SKM-1 treated with dmso at 0.1 percent for 144 hours (cell line): Measurements from ENCODE around the gene LUC7L.
"Not testable (repeated sequence)": the region's sequence is repeated elsewhere in the genome, so short reads cannot be mapped to it uniquely, and the experiment has no call there.

Experiments
- DNase-seq: peaks from one replicate; lab custom pipeline; 2025; ENCODE audit not compliant: unreplicated experiment; lab: John Stamatoyannopoulos, UW

The LUC7L gene

DNA sequence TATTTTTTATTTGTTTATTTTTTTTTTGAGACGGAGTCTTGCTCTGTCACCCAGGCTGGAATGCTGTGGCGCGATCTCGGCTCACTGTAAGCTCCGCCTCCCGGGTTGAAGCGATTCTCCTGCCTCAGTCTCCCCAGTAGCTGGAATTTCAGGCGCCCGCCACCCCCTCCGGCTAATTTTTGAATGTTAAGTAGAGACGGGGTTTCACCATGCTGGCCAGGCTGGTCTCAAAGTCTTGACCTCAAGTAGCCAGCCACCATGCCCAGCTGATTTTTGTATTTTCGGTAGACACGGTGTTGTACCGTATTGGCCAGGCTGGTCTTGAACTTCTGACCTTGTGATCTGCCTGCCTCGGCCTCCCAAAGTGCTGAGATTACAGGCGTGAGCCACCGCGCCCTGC, 1.1 kb upstream of the LUC7L start:
- not testable (repeated sequence) for DNase-seq

DNA sequence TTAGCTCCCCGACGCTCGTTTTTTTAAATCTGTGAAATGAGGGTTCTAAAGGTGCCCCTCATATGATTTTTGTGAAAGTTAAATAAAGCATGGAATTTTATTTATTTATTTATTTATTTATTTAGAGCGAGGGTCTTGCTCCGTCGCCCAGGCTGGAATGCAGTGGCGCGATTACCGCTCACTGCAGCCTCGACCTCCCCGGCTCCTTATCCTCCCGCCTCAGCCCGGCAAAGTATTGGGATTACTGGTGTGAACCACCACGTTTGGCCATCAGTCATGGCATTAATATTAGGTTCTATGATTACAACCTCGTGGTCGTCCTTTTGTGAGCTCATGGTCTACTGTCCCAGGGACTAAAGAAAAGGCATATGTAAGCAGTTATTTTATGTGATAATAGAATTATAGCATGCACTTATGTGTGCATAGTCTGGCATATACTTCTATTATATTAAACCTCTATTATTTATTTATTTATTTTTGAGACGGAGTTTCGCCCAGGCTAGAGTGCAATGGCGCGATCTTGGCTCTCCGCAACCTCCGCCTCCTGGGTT, 557 bp upstream of the LUC7L start:
- no peak for DNase-seq

DNA sequence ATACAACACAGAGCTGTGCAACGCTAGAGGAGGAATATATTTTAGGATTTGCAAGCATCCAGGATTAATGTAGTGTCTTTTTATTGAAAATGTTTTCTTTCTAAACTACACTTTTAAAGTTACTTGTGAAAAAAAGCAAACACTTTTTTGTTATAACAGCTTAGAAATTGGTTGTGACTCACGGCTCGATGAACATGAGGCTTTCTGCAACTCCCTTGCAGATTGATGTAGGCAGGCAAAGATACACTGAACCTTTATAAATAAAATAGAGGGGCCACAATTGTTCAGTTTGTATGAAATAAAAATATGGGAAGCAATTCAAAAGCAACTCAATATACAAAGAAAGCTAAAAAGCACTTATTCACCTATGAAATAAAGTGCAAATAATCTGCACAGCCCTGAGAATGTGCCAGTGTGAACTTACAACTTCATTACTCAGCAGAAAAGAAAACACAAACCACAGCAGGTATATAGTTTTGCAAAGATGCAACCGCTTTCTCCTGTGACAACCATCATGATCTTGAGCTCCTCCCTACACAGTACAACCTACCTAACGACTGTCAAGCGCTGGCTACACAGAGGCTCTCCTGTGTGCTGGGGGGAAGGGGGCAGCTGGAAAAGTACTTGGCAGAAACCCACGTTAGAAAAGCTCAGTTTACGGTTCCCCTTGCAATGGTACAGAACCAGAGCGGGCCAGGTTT, 948 bp downstream of the LUC7L start:
- no peak for DNase-seq

DNA sequence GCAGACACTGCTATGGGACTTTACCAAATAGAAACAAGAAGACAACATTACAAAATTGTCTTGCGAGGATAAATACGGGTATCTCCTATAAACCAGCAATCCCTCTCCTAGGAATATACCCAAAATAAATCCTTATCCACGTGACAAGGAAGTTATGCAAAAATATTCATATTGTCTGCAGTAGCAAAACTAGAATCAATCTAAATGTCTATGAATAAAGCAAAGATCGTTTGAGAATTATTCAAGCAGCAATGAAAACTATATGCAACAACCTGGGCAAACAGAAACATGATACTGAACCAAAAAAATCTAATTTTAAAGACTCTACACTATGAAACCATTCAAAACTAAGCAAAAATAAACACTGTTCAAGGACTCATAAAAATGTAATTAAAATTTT, 9.2 kb downstream of the LUC7L start:
- no peak for DNase-seq

DNA sequence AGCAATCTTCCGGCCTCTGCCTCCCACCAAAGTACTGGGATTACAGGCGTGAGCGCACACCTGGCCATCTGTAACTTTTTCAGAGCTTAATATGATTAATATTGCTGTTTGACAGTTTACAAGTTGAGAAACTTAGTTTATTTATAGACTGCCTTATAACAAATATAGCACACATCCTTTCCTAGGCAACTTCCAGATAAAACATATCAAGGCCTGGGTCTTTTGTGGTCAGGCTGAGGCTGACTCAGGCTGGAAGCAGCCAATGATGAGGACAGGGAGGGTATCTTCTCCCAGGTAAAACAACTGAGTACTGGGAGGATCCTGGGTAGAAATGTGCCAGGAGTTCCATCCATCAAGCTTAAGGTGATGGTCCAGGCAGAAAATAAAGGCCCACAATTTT, 16.2 kb downstream of the LUC7L start:
- DNase-seq: no peak

DNA sequence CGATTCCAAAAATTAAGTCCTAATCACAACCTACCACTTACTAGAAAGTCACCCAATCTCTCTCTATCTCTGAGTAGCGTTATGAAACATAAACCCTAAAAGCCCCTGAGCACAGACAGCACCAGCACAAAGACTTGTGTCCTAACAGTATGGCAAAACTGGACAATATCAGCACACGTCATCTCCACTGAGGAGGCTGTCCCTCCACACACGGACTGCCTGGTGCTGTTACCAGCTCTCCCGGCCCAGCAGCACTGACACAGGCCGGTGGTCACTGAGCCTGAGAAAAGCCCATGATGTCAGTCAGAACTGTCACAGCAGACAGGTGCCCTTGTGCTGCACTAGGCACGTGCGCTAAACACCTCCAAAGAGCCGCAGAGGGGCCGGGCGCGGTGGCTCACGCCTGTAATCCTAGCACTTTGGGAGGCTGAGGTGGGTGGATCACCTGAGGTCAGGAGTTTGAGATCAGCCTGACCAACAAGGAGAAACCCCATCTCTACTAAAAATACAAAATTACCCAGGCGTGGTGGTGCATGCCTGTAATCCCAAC, 17.5 kb downstream of the LUC7L start:
- not testable (repeated sequence) for DNase-seq

DNA sequence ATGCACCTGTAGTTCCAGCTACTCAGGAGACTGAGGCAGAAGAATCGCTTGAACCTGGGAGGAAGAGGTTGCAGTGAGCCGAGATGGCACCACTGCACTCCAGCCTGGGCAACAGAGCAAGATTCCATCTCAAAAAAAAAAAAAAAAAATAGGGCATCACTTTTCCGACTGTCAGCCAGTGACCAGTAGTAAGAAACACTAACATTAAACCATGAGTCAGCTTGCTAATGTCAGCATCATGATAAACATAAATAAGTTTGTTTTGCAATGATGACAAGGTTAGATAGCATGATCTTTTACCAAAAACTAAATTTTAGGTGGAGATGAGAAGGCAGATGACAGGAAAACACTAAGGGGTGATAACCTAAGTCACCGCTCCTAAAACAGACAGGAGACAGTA, 19.9 kb downstream of the LUC7L start:
- not testable (repeated sequence) for DNase-seq

DNA sequence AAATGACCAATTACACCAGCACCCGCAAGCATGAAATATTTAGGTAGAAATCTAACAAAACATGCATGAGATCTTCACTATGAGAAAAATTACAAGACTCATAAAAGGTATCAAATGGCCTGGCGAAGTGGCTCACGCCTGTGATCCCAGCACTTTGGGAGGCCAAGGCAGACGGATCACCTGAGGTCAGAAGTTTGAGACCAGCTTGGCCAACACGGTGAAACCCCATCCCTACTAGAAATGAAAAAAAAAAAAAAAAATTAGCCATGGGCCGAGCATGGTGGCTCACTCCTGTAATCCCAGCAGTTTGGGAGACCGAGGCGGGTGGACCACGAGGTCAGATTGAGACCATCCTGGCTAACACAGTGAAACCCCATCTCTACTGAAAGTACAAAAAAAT, 25.2 kb downstream of the LUC7L start:
- not testable (repeated sequence) for DNase-seq

DNA sequence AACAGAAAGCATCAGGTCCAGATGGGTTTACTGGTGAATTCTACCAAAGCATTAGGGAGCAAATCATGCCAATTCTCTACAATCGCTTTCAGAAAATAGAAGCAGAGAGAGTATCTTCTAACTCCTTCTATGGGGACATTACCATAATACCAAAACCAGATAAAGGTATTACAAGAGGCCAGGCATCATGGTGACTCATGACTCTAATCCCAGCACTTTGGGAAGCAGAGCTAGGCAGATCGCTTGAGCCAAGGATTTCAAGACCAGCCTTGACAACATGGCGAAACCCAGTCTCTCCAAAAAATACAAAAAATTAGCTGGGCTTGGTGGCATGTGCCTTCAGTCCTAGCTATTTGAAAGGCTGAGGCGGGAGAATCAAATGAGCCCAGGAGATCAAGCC, 26.0 kb downstream of the LUC7L start:
- DNase-seq: no peak

DNA sequence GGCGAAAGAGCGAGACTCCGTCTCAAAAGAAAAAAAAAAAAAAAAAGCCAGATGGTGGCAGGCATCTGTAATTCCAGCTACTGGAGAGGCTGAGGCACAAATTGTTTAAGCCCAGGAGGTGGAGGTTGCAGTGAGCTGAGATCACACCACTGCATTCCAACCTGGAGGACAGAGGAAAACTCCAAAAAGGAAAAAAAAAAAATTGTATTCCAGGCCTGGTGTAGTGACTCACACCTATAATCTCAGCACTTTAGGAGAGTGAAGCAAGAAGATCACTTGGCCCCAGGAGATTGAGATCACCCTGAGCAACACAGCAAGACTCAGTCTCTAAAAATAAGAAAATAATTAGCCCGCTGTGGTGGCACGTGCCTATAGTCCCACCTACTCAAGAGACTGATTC, 28.9 kb downstream of the LUC7L start:
- DNase-seq: no peak

DNA sequence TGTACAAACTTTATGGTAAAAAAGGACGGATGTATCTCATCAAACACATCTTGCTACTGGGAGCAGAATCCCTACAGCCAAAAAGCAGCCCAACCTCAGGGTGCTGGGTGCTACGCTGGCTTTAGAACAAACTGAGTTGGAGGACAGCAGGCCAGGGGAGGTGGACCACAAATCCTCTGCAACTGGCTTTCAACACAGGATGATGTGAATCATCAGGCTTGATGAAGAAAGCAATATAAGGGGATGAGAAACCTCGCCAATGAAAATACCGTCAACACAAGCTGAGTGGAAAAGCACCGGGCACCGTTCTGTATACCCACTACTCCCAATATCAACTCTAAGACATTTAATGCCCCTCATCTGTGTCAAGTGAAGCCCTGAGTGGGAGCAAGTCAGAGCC, 34.7 kb downstream of the LUC7L start:
- DNase-seq: no peak

DNA sequence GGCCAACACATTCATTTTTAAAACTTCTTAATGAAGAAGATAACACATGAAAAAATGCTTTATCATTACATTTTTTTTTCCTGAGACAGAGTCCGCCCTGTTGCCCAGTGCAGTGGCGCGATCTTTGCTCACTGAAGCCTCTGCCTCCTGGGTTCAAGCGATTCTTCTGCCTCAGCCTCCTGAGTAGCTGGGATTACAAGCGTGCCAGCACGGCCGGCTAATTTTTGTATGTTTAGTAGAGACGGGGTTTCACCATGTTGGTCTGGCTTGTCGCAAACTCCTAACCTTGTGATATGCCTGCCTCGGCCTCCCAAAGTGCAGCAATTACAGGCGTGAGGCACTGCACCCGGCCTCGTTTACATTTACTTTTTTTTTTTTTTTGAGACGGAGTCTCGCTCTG, 35.8 kb downstream of the LUC7L start:
- DNase-seq: no peak

DNA sequence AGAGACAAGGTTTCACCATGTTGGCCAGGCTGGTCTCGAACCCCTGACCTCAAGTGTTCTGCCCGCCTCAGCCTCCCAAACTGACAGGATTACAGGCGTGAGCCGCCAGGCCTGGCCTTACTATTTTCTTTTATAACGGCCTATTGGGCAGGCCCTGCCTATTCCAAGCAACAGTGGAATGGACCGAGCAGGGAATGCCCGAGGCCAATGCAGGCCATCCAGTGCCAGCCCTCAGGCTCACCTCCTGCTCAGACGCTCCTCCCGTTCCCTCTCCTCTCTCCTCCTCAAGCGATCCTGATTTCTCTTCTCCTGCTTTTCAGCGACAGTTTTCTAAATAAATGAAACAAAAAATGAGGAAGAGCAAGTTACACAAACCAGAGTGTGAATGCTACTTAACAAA, 36.6 kb downstream of the LUC7L start:
- DNase-seq: no peak

DNA sequence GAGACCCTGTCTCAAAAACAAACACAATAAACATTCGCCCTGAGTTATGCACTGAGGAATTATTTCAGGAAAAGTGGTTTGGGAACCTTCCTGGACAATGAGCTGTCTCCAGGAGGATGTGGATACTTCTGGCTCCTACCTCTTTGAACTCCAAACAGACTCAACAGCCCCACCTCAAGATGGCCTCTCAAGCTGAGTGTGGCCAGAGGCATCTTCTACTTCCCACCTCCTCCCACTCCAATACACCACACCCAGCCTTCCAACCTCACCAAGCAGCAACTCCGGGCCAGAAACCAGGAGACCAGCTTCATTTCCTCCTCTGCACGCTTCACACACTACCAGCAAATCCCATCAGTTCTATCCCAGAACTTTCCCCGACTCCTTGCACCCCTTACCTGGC, 37.4 kb downstream of the LUC7L start:
- no peak for DNase-seq

DNA sequence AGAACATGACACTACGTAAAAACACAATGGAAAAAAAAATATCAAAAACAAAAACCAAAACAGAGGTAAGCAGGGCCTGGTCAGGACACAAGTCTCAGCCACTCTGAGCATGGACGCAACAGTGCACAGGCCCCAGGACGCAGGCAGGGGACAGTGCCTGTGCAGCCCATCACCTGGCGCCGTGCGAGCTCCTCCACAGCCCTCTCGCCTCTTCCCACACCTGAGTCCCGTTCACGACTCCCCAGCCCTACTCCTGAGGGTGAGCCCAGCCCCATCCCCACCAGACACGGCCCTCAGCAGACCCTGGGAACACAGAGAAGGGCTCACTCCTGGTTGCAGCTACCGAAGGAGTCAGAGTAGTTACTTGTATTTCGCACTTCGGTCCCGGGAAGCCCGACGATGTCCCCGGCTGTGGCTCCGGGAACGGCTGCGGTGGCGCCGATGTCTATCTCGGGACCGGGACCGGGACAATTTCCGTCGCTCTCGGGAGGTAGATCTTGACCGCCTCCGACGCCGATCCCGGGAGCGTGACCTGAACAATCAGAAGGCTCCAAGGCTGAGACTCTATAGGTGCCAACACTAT, 39.6 kb downstream of the LUC7L start:
- DNase-seq: no peak

DNA sequence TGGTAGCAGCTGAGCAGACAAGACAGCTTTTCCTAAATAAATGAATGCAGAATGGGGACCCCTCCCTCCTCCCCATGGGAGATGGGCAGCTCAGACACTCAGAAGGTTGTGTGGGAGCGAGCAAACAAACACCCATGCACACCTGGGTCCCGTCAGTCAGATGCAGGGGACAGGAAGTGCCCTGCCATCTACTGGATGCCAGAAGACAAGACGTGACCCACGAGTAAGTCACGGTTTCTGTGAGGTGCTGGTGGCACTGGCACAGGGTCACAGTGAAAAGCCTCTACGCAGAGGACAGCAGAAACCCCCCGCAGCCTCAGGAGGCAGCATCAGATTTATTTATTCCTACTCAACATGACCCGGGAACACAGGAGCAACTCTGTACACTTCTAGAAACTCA, 40.6 kb downstream of the LUC7L start:
- no peak for DNase-seq

DNA sequence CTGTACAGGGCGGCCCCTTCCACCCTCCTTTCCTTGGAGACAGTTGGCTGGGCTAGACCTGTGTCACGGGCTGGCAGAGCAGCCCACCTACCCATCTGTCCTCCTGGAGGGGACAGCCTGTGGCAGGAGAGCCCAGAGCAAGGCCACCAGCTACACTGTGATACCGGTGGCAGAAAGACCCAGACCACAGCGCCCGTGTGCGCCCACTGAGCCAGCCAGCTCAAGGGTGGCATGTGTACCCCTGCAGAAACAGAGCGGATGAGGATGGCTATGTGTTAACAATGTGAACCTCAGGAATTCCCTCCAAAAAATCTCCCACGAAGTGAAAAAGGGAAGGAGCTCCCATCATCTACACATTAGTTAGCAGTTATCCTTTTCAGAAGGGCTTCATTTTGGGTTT, 41.9 kb downstream of the LUC7L start:
- no peak for DNase-seq

DNA sequence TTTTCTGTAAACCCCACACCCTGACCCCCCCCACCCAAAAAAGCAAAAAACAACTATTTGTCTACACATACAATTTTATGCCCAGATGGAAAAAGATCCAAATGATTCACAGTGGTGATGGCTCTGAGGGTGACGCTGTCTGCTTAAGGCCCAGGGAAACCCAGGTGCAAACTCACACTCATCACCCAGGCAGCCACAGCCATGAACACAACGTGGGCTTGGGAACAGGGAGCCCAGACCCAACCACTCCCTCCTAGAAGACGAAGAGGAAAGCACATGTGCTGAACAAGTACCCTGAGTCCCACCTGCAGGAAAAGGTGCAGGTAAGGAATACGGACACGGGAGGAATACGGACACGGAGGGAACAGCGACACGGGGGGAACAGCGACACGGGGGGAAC, 43.6 kb downstream of the LUC7L start:
- DNase-seq: no peak

DNA sequence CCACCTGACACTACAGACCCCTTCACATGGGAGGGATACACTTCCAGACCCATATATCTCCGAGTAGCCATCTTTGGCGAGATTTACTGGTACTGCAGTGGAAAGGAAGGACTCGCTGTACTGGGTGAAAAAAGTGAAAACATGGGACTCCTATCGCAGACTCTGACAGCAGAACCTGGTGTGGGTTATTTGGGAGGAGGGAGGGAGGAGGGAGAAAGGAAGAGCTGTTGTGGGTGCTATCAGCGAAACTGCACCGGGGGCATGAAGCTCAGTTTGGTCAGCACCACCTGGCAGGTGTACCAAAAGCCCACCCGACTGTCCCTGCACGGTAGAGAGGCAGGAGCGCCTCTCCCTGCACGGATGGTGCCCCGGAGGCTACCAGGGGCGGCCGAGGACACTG, 44.0 kb downstream of the LUC7L start:
- DNase-seq: no peak

DNA sequence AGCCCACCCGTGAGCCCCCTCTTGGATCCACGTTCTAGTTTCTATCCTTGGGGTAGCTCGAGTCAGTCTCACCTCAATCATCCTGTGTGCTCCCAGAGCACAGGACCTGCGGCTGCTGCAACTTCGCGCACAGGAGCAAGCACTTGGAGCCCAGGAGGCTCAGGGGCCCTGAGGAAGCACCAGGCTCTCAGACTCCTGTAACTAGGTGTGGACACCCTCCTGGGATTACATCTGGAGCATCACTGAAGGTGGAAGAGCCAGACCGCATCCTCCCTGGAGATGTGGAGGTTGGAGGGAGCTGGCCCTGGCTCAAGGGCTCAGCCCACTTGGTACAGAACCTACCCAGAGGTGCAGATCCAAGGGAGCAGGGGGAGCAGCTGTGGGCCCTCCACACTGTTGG, 46.2 kb downstream of the LUC7L start:
- no peak for DNase-seq

DNA sequence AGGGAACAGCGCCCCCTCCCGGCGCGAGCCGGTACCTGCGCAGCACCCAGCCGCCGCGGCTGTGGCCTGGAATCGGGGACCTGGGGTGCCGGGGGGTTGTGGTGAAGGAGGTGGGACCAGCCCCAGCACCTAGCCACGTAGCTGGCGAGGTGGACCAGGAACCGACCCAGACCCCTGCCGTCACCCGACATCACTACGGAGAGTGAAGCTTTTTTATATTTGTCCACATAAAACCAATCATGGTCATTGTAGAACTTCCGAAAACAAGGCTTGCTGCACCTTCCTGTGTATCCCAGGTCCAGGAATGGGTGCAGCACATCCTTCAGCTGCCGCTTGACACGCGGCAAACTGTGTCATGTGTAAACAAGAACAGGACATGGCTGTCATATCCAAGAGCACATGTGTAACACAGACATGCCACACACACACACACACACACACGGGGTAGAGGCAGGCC, 47.7 kb downstream of the LUC7L start:
- DNase-seq: no peak
